Activated naive CD8-positive, alpha-beta T cell (primary cell): ENCODE results near the gene MAL.

Experiments used
- H3K27ac Mint-ChIP-seq: one replicate; pipeline ENCODE4 v1.8.0; 2021; ENCODE audit warnings: mixed read lengths
- H3K27me3 Mint-ChIP-seq: one replicate; pipeline ENCODE4 v1.8.0; 2021; ENCODE audit warnings: mixed read lengths
- H3K36me3 Mint-ChIP-seq: one replicate; pipeline ENCODE4 v1.8.0; 2021; ENCODE audit warnings: mixed read lengths
- H3K4me1 Mint-ChIP-seq: one replicate; pipeline ENCODE4 v1.8.0; 2021; ENCODE audit warnings: low read depth, mixed read lengths
- H3K4me3 Mint-ChIP-seq: one replicate; pipeline ENCODE4 v1.8.0; 2021; ENCODE audit warnings: mild to moderate bottlenecking, mixed read lengths
- H3K9me3 Mint-ChIP-seq: one replicate; pipeline ENCODE4 v1.8.0; 2021; ENCODE audit warnings: low read depth, mixed read lengths

The MAL gene

DNA sequence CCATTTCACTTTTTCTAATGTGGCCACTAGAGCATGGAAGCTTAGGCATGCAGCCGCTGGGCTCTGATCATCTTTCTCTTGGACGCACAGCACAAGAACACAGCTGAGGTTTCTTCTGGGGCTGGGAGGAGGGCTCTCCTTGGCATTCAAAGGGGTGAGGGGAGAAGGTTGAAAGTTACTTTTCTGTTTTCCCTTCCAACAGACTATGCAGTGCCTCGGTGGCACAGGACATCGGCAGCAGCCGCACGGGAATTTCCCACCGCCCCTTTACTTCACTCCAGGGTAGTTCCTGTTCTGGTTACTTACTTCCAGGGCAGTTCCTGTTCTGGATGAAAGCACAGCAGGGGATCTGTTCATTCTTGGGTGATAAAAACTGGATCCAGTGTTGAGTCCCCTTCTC lies 18.9 kb upstream of the MAL start:
- Mint-ChIP-seq H3K4me3 (no peak overlapping the region), H3K4me1 (peaks cover 4% of the 10 kb centered on the region), H3K27ac (no peak overlapping the region), H3K27me3 (peaks cover 3% of the 10 kb centered on the region), H3K36me3 (peaks cover 2% of the 10 kb centered on the region), H3K9me3 (no peaks in the 10 kb centered on the region)

GRCh38 chr2:95007031-95007609 lies 18.4 kb upstream of the MAL start:
- Mint-ChIP-seq H3K4me1 (peaks cover 4% of the 10 kb centered on the region), H3K4me3 (no peak overlapping the region), H3K27ac (no peak overlapping the region), H3K9me3 (no peaks in the 10 kb centered on the region), H3K36me3 (peaks cover 2% of the 10 kb centered on the region), H3K27me3 (peaks cover 3% of the 10 kb centered on the region)

GRCh38 chr2:95007822-95008221 lies 17.7 kb upstream of the MAL start:
- H3K4me1 Mint-ChIP-seq, result peaks cover 4% of the 10 kb centered on the region
- H3K27me3 Mint-ChIP-seq, result peaks cover 1% of the 10 kb centered on the region
- no peak overlapping the region for H3K27ac Mint-ChIP-seq
- H3K4me3 Mint-ChIP-seq, result no peak overlapping the region
- H3K9me3 Mint-ChIP-seq, result no peaks in the 10 kb centered on the region
- H3K36me3 Mint-ChIP-seq, result no peaks in the 10 kb centered on the region

DNA sequence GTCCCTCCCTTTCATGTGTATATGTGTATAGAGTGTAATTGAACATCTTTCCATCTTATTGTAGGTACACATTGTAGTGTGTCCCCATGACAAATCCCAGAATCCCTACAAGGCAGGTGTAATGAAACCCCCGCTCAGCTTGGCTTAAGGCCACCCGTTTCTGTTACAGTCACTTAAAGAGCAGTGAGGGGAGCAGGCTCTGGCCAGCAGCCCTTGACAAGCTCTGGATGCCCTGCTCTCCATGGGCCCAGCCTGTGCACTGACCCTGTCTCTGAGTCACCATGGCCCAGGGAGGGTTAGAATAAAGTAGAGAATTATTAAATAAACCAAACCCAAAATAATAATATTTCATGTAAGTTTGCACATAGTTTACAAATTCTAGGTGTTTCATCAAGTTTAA lies 17.2 kb upstream of the MAL start:
- Mint-ChIP-seq H3K4me1 (peaks cover 4% of the 10 kb centered on the region), H3K27me3 (peaks cover 1% of the 10 kb centered on the region), H3K4me3 (no peak overlapping the region), H3K9me3 (no peaks in the 10 kb centered on the region), H3K27ac (no peak overlapping the region), H3K36me3 (no peaks in the 10 kb centered on the region)

DNA sequence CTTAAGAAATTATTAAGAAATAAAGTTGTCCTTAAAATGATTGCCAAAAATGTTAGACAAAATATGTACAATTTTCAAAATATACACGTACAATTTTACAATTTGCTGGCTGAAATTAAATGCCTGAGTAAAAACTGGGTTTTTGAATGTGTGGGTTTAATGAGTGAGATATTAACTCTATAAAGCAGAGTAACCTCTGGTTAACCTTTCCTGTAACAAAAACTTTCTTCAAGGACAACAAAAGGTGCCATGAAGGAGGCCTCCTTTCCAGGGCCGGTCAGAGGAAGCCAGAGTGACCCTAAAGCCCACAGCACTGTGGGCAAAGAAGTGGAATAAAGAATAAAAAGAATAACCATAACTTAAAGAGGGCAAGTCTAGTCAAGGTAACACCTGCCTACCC lies 16.5 kb upstream of the MAL start:
- Mint-ChIP-seq H3K27me3 (peaks cover 1% of the 10 kb centered on the region), H3K36me3 (no peaks in the 10 kb centered on the region), H3K4me1 (peaks cover 4% of the 10 kb centered on the region), H3K4me3 (no peak overlapping the region), H3K9me3 (no peaks in the 10 kb centered on the region), H3K27ac (no peak overlapping the region)

DNA sequence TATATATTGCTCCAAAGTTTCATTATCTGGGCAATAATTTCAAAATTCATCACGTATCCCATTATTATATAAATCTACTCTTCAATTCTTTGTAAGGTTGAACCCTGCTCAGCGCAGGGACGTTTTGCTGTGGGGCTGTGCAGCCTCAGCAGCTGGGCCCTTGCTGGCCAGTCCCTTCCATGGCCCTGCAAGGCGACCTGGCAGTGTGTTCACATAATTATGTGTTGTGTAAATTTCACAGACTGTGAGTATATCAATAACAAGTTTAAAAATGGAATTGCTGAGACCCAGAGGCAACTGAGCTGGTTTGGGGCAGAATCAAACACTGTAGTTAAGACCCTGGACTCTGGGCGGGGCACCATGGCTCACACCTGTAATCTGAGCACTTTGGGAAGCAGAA lies 16.1 kb upstream of the MAL start:
- Mint-ChIP-seq H3K9me3 (no peaks in the 10 kb centered on the region), H3K4me3 (no peak overlapping the region), H3K4me1 (peaks cover 2% of the 10 kb centered on the region), H3K36me3 (no peaks in the 10 kb centered on the region), H3K27ac (no peak overlapping the region), H3K27me3 (peaks cover 1% of the 10 kb centered on the region)

DNA sequence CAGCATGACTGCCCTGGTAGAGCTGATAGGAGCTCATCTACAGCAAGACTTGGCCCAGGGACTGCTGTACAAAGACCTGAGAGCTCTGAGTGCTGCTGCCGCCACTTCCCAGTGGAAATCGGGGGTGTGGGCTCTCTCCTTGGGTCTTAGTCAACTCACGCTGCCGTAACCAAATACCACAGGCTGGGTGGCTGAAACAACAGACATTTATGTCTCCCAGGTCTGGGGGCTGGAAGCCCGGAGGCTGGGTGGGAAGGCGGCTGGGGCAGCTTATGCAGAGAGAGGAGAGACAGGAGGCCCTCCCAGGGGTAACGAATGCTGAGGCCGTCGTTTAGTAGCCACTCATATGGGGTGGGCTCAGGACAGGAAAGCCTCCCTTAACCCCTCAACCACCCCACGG lies 15.4 kb upstream of the MAL start:
- H3K4me1 Mint-ChIP-seq, result no peaks in the 10 kb centered on the region
- no peaks in the 10 kb centered on the region for H3K36me3 Mint-ChIP-seq
- no peaks in the 10 kb centered on the region for H3K27me3 Mint-ChIP-seq
- H3K4me3 Mint-ChIP-seq, result no peak overlapping the region
- H3K9me3 Mint-ChIP-seq, result no peaks in the 10 kb centered on the region
- no peak overlapping the region for H3K27ac Mint-ChIP-seq

GRCh38 chr2:95010718-95011117 lies 14.8 kb upstream of the MAL start:
- Mint-ChIP-seq H3K4me3 (no peak overlapping the region), H3K36me3 (no peaks in the 10 kb centered on the region), H3K4me1 (no peaks in the 10 kb centered on the region), H3K9me3 (no peaks in the 10 kb centered on the region), H3K27ac (no peak overlapping the region), H3K27me3 (no peaks in the 10 kb centered on the region)

DNA sequence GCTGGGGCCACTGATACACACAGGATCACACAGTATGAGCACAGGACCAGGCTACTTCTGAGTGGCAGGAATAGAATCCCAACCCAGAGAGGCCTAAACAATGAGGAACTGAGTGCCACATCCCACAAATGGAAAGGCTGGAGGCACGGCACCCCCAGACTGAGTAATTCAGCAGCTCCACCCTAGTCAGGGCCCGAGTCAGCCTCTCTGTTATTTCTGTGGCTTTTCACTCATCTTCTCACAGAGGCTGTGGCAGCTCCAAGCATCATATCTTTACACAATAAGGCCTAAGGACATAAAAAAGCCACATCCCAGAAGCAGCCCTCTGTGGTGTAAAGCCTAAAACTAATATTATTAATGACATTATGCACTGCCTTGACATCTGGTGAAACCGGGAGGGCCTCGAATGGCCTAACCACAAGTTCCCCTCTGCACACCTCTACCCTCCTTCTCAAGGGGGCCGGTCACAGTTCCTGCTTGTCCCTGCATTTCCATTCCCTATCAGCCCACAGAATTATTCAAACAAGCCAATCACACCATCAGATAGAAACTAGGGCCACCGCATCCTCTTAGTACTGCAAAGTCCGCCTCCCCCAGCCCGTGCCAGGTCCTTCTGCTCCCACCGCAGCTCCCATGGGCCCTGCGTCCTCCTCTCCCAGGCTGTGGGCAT lies 12.5 kb upstream of the MAL start:
- Mint-ChIP-seq H3K27me3 (no peaks in the 10 kb centered on the region), H3K36me3 (no peaks in the 10 kb centered on the region), H3K9me3 (no peaks in the 10 kb centered on the region), H3K4me1 (no peaks in the 10 kb centered on the region), H3K4me3 (no peak overlapping the region), H3K27ac (no peak overlapping the region)

DNA sequence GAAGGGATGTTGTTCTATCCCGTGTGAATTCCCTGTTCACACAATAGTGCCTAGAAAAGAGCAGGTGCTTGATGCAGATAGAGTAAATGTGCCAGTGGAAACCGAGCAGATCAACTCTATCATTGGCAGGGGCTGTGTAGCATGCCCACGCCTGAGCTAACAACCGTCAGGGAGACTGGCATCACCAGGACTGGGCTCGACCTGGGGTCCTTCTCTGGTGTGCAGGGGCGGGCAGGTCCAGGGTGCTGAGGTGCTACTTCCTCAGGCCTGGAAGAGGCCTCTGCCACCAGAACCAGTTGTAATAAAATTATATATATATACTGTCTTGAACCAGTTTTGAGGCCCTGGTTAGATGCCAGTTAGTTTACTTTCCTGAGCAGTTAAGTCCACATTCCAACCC lies 11.8 kb upstream of the MAL start:
- no peaks in the 10 kb centered on the region for H3K4me1 Mint-ChIP-seq
- H3K9me3 Mint-ChIP-seq, result no peaks in the 10 kb centered on the region
- H3K27ac Mint-ChIP-seq, result no peak overlapping the region
- H3K4me3 Mint-ChIP-seq, result no peak overlapping the region
- H3K27me3 Mint-ChIP-seq, result no peaks in the 10 kb centered on the region
- H3K36me3 Mint-ChIP-seq, result no peaks in the 10 kb centered on the region

DNA sequence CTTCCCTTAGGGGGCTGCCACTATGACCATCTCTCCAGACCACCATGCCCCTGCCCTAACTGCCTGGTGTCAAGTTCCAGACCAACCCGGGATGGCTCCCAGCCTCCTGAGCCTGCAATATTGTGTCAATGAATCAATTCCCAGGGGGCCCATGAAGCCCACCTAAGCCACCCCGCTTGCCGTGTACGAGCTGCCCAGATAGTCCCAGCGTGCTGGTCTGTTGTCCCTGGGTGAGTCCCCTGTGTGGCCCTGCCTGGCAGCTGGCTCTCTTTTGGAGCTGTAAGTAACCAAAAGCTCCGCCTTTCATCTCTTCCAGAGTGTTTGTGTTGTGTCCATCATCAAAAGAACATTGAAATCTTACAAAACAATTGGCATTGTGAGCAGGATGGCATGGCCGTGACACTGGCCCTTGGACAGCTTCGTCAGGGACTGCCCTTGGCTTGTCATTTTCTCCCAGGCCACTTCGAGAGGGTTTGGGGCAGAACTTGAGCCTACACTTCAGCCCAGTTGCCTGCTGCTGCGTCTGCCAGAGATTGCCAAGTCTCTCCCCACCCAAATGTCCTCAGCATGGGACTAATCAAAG lies 11.3 kb upstream of the MAL start:
- no peak overlapping the region for H3K27ac Mint-ChIP-seq
- no peak overlapping the region for H3K4me3 Mint-ChIP-seq

GRCh38 chr2:95015261-95015912 lies 10.1 kb upstream of the MAL start:
- Mint-ChIP-seq H3K27me3 (no peaks in the 10 kb centered on the region), H3K27ac (no peak overlapping the region)

More for the DNA sequence above, 11.3 kb upstream of the MAL start:
- no peaks in the 10 kb centered on the region for H3K36me3 Mint-ChIP-seq
- no peaks in the 10 kb centered on the region for H3K4me1 Mint-ChIP-seq
- no peaks in the 10 kb centered on the region for H3K9me3 Mint-ChIP-seq
- H3K27me3 Mint-ChIP-seq, result no peaks in the 10 kb centered on the region

GRCh38 chr2:95016616-95017015 lies 8.9 kb upstream of the MAL start:
- Mint-ChIP-seq H3K27ac (peak overlapping the region; percentile 50), H3K27me3 (no peaks in the 10 kb centered on the region), H3K36me3 (no peaks in the 10 kb centered on the region), H3K4me3 (no peak overlapping the region), H3K9me3 (no peaks in the 10 kb centered on the region), H3K4me1 (peaks cover 10% of the 10 kb centered on the region)

More at GRCh38 chr2:95015261-95015912, 10.1 kb upstream of the MAL start:
- H3K4me1 Mint-ChIP-seq, result peaks cover 3% of the 10 kb centered on the region
- H3K36me3 Mint-ChIP-seq, result no peaks in the 10 kb centered on the region
- no peak overlapping the region for H3K4me3 Mint-ChIP-seq
- no peaks in the 10 kb centered on the region for H3K9me3 Mint-ChIP-seq

DNA sequence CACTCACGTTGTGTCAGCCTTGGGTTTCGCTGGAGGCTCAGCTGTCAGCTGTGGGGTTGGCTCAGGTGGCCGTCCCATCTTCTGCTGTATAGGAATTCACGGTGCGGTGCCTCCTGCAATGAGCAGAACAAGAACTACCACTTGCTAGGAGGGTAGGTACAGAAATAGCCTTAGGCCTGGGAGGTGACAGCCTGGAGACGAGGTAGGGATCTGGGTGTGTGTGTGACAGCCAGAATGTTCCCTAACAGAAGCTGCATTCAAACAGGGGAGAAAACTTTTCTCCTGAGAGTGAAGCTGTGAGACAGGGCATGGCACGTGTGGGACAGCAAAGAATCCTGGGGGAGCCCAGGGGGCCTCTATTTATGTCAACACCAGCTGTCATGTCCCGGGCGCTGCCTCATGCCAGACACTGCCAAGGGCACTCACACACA lies 8.4 kb upstream of the MAL start:
- Mint-ChIP-seq H3K4me1 (peaks cover 13% of the 10 kb centered on the region), H3K4me3 (no peak overlapping the region), H3K27ac (no peak overlapping the region), H3K9me3 (no peaks in the 10 kb centered on the region), H3K27me3 (no peaks in the 10 kb centered on the region), H3K36me3 (no peaks in the 10 kb centered on the region)

DNA sequence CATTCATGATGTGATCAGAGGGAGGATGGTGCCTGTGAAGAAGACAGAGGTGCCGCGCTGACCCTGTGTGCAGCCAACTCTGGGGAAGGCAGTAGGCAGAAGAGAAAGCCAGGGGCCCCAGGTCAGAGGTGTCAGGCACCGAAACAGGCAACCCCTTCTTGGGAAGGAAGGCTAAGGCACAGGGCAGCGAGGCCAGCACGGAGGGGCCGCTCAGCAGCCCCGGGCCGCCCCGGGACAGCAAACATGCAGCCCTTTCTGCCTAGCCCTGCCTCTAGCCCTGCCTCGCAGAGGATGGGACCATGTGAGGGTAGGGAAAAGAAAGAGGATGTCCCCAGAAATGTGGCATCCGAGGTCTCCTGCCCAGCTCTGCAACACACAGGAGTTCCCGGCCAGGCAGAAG lies 7.7 kb upstream of the MAL start:
- peak overlapping the region; percentile 37 for H3K27ac Mint-ChIP-seq

More for the DNA sequence above, 7.7 kb upstream of the MAL start:
- H3K4me1 Mint-ChIP-seq, result peaks cover 21% of the 10 kb centered on the region
- no peaks in the 10 kb centered on the region for H3K9me3 Mint-ChIP-seq
- H3K4me3 Mint-ChIP-seq, result no peak overlapping the region
- H3K27me3 Mint-ChIP-seq, result no peaks in the 10 kb centered on the region
- no peaks in the 10 kb centered on the region for H3K36me3 Mint-ChIP-seq
